HepG2 (cell line): ENCODE data around the gene TUFM. TPM values are rescaled to one million over a fixed set of nuclear protein-coding genes. Genes with fewer than 3 reads are reported as not detected.

Experiments used
- ELF4 ChIP-seq: sonication (generic); formaldehyde crosslinking; IDR thresholded peaks from 2 replicates; pipeline ENCODE4 v1.5.0; 2020; ENCODE audit warnings: missing genetic modification reagents, mild to moderate bottlenecking, moderate library complexity, borderline replicate concordance
- FOXA3 ChIP-seq: IDR thresholded peaks from 2 replicates; pipeline ENCODE4 v1.6.1; 2016; ENCODE audit warnings: missing genetic modification reagents, missing compliant biosample characterization
- FOXP1 ChIP-seq, 2 experiments: fragments of 450-650 bp in 1 of 2; IDR thresholded peaks; 2 replicates each; pipeline ENCODE4 v1.6.1; 2017 to 2018; ENCODE audit warnings: antibody characterized with exemption in 1 of 2
- GATAD2A ChIP-seq: IDR thresholded peaks from 2 replicates; pipeline ENCODE4 v1.6.1; 2016
- HNF4A ChIP-seq: sonication (generic); formaldehyde crosslinking; IDR thresholded peaks from 2 replicates; pipeline ENCODE4 v1.4.0; 2020; ENCODE audit warnings: missing genetic modification reagents
- MED1 ChIP-seq: sonication (generic); formaldehyde crosslinking; IDR thresholded peaks from 2 replicates; pipeline ENCODE4 v1.4.0; 2020; ENCODE audit warnings: missing genetic modification reagents
- MYC ChIP-seq: sonication (generic); formaldehyde crosslinking; IDR thresholded peaks from 2 replicates; pipeline ENCODE4 v1.9.0; 2021; ENCODE audit warnings: missing genetic modification reagents, borderline replicate concordance
- NFYB ChIP-seq: sonication (generic); formaldehyde crosslinking; IDR thresholded peaks from 2 replicates; pipeline ENCODE4 v1.4.0; 2020; ENCODE audit warnings: missing genetic modification reagents
- NR2C2 ChIP-seq: sonication (generic); formaldehyde crosslinking; IDR thresholded peaks from 2 replicates; pipeline ENCODE4 v1.4.0; 2020; ENCODE audit warnings: missing genetic modification reagents, mild to moderate bottlenecking, moderate library complexity, borderline replicate concordance
- NR2F6 ChIP-seq, 2 experiments: IDR thresholded peaks; 2 replicates each; pipeline ENCODE4 v1.6.1; 2016; ENCODE audit warnings: antibody characterized with exemption in 1 of 2, mild to moderate bottlenecking in 1 of 2
- PAXIP1 ChIP-seq: sonication (generic); formaldehyde crosslinking; conservative IDR thresholded peaks from 2 replicates; pipeline ENCODE4 v1.4.0; 2020; ENCODE audit warnings: mild to moderate bottlenecking, missing genetic modification reagents, moderate library complexity
- POLR2AphosphoS5 ChIP-seq: IDR thresholded peaks from 2 replicates; pipeline ENCODE4 v1.6.1; 2012; ENCODE audit warnings: low read depth, low read length
- RARA ChIP-seq: IDR thresholded peaks from 2 replicates; pipeline ENCODE4 v1.6.1; 2016; ENCODE audit warnings: missing genetic modification reagents, missing compliant biosample characterization
- RXRB ChIP-seq: IDR thresholded peaks from 2 replicates; pipeline ENCODE4 v1.6.1; 2016; ENCODE audit warnings: borderline replicate concordance, missing genetic modification reagents, missing compliant biosample characterization
- ZMYM3 ChIP-seq: sonication (generic); formaldehyde crosslinking; IDR thresholded peaks from 2 replicates; pipeline ENCODE4 v1.5.1; 2020; ENCODE audit warnings: mild to moderate bottlenecking, missing genetic modification reagents
- ZNF121 ChIP-seq: sonication (generic); formaldehyde crosslinking; IDR thresholded peaks from 2 replicates; pipeline ENCODE4 v1.5.0; 2020; ENCODE audit warnings: mild to moderate bottlenecking, missing genetic modification reagents
- ZNF260 ChIP-seq: sonication (generic); formaldehyde crosslinking; IDR thresholded peaks from 2 replicates; pipeline ENCODE4 v1.4.0; 2020; ENCODE audit warnings: missing genetic modification reagents, low read depth, mild to moderate bottlenecking, borderline replicate concordance
- ZNF263 ChIP-seq: sonication (generic); formaldehyde crosslinking; IDR thresholded peaks from 2 replicates; pipeline ENCODE4 v1.4.0; 2020; ENCODE audit warnings: missing genetic modification reagents
- ZNF672 ChIP-seq: sonication (generic); formaldehyde crosslinking; IDR thresholded peaks from 2 replicates; pipeline ENCODE4 v1.8.1; 2022; ENCODE audit warnings: missing genetic modification reagents
- polyA plus RNA-seq, 8 experiments: library from polyadenylated mRNA; depleted of rRNA in 3 of 8; stranded (reverse) in 7 of 8; unstranded in 1 of 8; fragments of >200 nt; fragmentation: Illumina TruSeq in 4 of 8; extraction: Trizol in 4 of 8; gene quantifications; 2 replicates each; pipeline versions ENCODE4 v1.2.1 to v1.2.3, GENCODE V29; 2011 to 2016; ENCODE audit warnings: low read depth in 4 of 8, missing spikeins in 1 of 8, mixed read lengths in 1 of 8; ENCODE audit not compliant: insufficient read depth in 1 of 8
- total RNA-seq, 5 experiments: library from RNA; depleted of rRNA; stranded (reverse); fragments of >200 nt; fragmentation: Illumina TruSeq; extraction: Trizol; gene quantifications; 2 replicates each; pipeline ENCODE4 v1.2.3, GENCODE V29; 2016; ENCODE audit warnings: low read depth in 1 of 5
- TF ChIP-seq, protein P1 (sequence below): sonication (generic); formaldehyde crosslinking; IDR thresholded peaks from 2 replicates; pipeline ENCODE4 v1.4.0; 2020; ENCODE audit warnings: missing genetic modification reagents, mild to moderate bottlenecking, borderline replicate concordance
- TF ChIP-seq, protein P2 (sequence below): IDR thresholded peaks from 2 replicates; pipeline ENCODE4 v1.6.1; 2018; ENCODE audit warnings: missing genetic modification reagents

TUFM gene
- total and polyA plus RNA-seq, 2 of the 13 experiments (the other 11 are each of a cell fraction or from before 2014, with no cell fraction given): 206 to 298 TPM

GRCh38 chr16:28895609-28896008 lies 49.5 kb upstream of the TUFM start (continued):
- TF ChIP-seq ZNF121 (CRISPR knock-in tag) (peak; percentile 98), ZMYM3 (peak; percentile 67; the same call in 1 of the 2 replicates), NR2C2 (CRISPR knock-in tag) (0 out of 2 replicates have a peak, but pooled peaks have one; percentile 38), MED1 (0 out of 2 replicates have a peak, but pooled peaks have one; percentile 29), FOXA3 (CRISPR knock-in tag) (0 out of 2 replicates have a peak, but pooled peaks have one; percentile 19), ZNF260 (CRISPR knock-in tag) (no peak), RXRB (CRISPR knock-in tag) (peak; percentile 23; the same call in 1 of the 2 replicates), MYC (no peak), ZNF263 (no peak), ELF4 (CRISPR knock-in tag) (no peak), GATAD2A (peak; percentile 42; the same call in 1 of the 2 replicates), ZNF672 (CRISPR knock-in tag) (no peak), PAXIP1 (CRISPR knock-in tag) (0 out of 2 replicates have a peak, but pooled peaks have one; percentile 42), FOXP1 (IDR thresholded peaks at IDR 0.05) (no peak), FOXP1 (CRISPR knock-in tag; IDR thresholded peaks at IDR 0.05) (peak; percentile 31; the same call in 1 of the 2 replicates), NFYB (CRISPR knock-in tag) (no peak), RARA (peak; percentile 62; the same call in 1 of the 2 replicates), POLR2AphosphoS5 (no peak), NR2F6 (IDR thresholded peaks at IDR 0.05) (peak; percentile 79), NR2F6 (CRISPR knock-in tag; IDR thresholded peaks at IDR 0.05) (peak; percentile 87), HNF4A (CRISPR knock-in tag) (peak; percentile 62)
- TF ChIP-seq, protein P1, sequence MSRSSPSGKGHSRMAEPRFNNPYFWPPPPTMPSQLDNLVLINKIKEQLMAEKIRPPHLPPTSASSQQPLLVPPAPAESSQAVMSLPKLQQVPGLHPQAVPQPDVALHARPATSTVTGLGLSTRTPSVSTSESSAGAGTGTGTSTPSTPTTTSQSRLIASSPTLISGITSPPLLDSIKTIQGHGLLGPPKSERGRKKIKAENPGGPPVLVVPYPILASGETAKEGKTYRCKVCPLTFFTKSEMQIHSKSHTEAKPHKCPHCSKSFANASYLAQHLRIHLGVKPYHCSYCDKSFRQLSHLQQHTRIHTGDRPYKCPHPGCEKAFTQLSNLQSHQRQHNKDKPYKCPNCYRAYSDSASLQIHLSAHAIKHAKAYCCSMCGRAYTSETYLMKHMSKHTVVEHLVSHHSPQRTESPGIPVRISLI (CRISPR knock-in tag): peak; percentile 25; the same call in 1 of the 2 replicates
- TF ChIP-seq, protein P2, sequence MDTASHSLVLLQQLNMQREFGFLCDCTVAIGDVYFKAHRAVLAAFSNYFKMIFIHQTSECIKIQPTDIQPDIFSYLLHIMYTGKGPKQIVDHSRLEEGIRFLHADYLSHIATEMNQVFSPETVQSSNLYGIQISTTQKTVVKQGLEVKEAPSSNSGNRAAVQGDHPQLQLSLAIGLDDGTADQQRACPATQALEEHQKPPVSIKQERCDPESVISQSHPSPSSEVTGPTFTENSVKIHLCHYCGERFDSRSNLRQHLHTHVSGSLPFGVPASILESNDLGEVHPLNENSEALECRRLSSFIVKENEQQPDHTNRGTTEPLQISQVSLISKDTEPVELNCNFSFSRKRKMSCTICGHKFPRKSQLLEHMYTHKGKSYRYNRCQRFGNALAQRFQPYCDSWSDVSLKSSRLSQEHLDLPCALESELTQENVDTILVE (CRISPR knock-in tag): no peak
